NCI-H1436 treated with DMSO at 0.1 percent for 48 hours (cell line): Measurements from ENCODE around the gene C19orf73.

ENCODE experiments used
- DNase-seq: peaks from one replicate; lab custom pipeline; 2025; lab: John Stamatoyannopoulos, UW

C19orf73 gene

DNA sequence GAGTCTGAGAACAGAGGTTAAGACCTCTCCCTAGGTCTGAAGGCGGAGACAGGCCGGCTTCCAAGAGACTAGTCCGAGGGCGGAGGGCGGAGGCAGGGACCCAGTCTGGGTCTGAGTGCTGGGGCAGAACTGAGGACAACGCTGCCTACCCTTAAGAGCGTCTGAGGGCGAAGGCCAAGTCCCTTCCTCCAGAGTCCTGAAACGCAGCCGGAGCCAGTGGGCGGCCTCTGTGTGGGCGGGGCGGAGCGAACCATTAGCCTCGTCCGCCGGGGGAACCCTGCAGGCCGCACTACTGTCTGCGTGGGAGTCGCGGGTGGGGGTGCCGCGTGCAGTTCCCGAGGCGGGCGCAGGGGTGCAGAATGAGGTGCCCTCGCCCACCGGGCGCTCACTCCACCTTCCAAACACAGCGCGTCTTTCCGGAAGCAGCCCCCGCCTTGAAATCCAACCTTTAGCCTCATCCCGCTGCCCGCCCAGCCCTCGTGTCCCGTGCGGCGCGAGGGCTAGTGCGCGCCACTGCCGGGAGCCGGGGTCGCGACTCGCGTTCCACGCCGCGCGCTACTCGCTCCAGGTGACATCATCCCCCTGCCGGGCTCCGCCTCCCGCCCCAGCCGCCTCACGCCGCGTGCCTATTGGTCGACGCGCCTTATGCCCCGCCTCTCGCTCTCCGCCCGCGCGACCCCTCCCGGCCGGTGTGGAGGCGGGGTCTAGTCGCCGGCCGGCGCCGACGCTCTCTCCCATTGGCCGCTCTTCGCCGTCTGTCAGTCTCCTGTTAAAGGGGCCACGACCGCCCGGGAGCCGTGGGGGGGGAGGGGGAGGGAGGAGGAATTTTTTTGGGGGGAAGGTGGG, at the start of gene C19orf73:
TSS of gene C19orf73 (minus strand) at position 579 of the 846 bp plus-strand sequence. CDS start at position 458, 121 bp downstream.
- DNase-seq, result no peak

DNA sequence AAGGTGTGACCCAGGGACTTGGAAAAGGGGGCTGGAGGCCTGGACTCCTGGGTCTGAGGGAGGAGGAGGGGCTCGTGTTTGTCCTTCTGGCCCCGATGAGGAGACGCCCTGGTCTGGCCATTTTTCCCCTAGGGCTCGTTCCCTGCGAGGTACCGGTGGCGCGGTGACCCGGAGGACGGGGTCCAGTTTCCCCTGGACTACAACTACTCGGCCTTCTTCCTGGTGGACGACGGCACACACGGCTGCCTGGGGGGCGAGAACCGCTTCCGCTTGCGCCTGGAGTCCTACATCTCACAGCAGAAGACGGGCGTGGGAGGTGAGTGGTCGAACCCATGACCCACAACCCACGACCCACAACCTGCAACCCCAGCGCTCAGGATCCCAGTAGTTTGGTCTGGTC, 49.5 kb upstream of the C19orf73 start:
- DNase-seq, result no peak

DNA sequence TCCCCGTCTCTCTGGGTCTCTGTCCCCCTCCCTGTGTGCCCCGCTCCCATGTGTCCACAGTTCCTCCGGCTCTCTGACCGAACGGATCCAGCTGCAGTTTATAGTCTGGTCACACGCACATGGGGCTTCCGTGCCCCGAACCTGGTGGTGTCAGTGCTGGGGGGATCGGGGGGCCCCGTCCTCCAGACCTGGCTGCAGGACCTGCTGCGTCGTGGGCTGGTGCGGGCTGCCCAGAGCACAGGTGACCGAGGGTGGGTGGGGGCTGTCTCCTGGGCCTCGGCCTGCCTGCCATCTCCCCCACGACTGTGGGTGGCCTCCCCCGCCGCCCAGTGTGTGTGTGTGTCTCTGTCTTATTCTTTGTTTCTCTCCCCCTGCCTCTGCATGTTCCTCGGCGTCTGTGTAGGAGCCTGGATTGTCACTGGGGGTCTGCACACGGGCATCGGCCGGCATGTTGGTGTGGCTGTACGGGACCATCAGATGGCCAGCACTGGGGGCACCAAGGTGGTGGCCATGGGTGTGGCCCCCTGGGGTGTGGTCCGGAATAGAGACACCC, 49.0 kb upstream of the C19orf73 start:
- no peak for DNase-seq

DNA sequence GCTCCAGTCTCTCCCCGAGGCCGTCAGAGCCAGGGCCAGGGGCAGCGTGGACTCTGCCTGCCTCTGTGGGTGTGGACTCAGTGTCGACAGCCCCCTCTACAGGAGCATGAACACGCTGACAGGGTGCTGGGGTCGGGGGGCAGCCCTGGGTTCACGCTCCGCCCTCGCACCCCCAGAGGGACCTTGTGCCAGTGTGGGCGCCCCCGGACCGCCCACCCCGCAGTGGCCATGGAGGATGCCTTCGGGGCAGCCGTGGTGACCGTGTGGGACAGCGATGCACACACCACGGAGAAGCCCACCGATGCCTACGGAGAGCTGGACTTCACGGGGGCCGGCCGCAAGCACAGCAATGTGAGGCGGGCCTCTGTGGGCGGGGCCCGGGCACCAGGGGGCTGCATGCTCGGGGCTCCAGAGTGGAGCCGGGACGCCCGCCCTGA, 46.9 kb upstream of the C19orf73 start:
- DNase-seq, result no peak

DNA sequence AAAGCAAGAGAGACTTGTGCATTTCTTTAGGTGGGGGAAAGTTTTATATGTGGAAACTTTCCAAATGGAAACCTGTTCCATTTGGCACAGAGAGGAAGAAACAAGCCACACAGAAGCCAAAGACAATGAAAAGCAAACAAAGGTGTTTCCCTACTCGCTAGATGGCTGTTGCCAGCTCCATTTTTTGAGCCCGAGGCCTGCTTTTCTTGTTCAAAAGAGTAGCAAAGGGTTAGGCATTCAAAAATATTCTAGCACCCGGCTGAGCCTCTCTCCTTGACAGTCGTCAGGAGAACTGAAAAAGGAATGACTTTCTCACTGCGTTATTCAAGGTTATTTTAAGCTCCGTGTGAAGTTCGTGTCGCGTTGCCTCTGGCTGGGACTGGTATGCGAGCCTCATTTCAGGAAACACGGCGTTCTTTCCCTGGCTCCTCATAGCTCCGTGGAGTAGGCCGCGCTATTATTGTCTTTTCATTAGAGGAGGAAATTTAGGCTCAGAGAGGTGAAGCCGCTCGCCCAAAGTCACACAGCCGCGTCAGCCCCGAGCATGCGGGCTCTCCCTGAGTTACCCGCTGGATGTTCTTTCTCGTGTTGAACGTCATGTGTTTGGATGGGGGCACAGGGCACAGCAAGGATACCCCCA, 46.3 kb upstream of the C19orf73 start:
- DNase-seq, result no peak

DNA sequence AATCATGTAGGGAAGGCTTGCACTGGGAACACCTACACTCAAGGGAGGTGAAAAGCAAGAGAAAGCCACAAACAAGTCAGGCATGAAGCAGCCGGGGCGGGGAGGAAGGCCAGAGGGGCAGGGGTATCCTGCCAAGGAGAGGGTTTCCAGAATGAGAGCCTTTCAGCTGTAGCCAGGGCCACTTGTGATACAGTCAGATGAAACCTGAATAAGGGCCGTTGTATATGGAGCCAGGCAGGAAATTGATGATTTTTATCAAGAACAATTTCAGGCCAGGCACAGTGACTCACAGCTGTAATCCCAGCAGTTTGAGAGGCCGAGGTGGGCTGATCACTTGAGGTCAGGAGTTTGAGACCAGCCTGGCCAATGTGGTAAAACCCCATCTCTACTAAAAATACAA, 43.0 kb upstream of the C19orf73 start:
- DNase-seq, result no peak

DNA sequence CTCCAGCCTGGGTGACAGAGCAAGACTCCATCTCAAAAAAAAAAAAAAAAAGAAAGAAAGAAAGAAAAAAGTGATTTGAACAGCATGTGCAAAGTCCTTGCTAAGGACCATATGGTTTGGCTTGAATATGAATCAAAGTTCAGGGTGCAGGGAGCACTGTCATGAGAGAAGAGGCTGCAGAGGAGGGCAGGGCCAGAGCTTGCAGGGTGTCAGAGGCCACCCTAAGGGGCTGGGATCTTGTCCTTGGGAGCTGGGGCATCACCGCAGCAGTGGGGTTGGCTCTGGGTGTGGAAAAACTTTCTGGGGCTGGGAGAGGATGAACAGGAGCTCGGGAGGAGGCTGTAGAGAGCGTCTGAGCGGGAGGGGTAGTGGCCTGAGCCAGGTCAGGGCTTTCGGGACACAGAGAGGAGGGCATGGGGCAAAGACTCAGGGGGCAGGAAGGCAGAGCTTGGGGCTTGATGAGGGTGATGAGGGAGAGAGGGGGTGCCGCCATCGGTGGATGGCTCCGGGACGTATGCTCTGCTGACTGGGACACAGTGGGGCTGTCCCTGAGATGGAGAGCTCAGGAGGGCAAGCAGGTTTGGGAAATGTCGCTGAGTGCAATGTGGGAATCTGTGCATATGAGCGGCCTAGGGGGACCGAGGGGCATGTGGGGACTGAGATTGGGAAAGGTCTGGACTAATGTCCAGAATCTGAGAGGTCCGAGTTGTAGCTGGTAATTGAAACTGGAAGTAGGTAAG, 41.7 kb upstream of the C19orf73 start:
- no peak for DNase-seq

GRCh38 chr19:49157445-49158224, 38.7 kb upstream of the C19orf73 start, which contains the start of gene TRPM4:
Gene TRPM4, plus strand, starts transcription at chr19:49157792. Its CDS starts 75 bp downstream, at chr19:49157867.
- DNase-seq, result no peak

- no peak for DNase-seq
Measured at GRCh38 chr19:49155820-49156346, 36.9 kb upstream of the C19orf73 start.

DNA sequence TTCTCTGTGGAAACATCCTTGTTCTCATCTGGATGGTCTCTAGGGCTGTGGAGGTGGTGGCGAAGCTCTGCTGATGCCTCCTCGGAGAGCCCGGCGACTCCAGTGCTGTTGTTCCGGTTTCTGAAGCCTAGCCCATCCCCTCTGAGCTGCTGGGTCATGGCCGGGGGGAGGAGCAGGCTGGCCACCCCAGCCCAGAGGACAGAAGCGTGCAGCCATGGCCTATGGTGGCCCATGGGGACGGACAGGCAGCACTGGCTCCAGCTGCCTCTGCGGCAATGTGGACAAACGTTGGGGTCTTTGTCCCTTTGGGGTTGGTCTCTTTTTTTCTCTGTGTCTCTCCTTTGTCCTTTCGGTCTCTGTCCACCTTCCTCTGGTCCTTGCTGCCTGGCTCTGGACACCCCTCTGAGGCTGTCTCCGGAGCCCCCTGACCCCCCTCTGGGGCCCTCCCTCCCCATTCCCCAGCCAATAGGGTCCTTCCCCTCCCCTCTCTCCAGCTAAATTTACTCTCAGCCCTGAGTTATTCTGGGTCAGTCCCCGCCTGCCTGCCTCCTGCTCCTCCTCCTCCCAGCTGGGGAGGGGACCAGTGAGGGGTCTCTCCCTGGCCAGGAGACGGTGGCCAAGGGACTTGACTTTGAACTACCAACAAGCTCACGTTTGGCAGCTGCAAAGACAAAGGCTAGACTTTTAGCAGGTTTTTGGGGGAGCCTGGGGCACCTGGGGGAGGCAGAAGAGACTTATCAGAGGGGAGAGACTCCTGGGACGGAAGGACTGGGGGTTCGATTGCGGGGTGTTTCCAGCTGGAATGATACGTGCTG, 36.3 kb upstream of the C19orf73 start, which contains the start of gene HRC:
TSS of gene HRC (minus strand) at position 392 of the 815 bp plus-strand sequence. CDS start at position 233, 159 bp downstream.
- no peak for DNase-seq

DNA sequence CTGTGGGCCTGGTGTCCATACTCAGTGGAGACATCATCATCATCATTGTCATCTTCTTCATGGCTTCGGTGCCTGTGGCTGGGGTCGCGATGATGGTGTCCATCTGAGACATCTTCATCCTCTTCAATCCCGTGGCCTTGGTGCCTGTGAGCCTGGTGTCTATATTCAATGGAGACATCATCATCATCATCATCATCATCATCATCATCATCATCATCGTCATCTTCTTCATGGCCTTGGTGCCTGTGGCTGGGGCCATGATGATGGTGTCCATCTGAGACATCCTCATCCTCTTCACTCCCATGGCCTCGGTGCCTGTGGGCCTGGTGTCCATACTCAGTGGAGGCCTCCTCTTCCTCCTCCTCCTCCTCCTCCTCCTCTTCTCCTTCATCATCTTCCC, 35.3 kb upstream of the C19orf73 start:
- DNase-seq, result no peak

GRCh38 chr19:49153167-49153809, 34.3 kb upstream of the C19orf73 start:
- no peak for DNase-seq

GRCh38 chr19:49152119-49152550, 33.2 kb upstream of the C19orf73 start:
- DNase-seq, result no peak

GRCh38 chr19:49151267-49152118, 32.5 kb upstream of the C19orf73 start:
- no peak for DNase-seq

DNA sequence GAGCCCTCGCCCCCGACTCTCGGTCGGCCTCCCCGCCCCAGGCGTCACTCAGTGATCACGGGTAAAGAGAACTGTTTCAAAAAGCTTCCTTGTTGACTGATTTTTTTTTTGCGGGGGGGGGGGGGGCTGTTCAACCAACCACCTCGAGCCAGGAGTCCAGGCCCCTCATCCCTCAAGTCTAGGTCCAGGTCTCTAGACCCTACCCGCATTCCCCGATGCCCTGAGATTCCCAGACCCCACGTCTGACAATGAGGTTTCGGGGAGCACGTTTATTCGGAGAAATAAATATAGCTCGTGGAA, 32.0 kb upstream of the C19orf73 start:
- DNase-seq, result no peak

GRCh38 chr19:49150106-49150943, 31.4 kb upstream of the C19orf73 start:
- DNase-seq, result no peak

- no peak for DNase-seq
Measured at GRCh38 chr19:49149652-49150105, 30.7 kb upstream of the C19orf73 start.
